NCI-H146 treated with DMSO at 0.1 percent for 48 hours (cell line): ENCODE results near the gene SLC13A3.

Experiments
- DNase-seq: peaks from one replicate; lab custom pipeline; 2025; ENCODE audit not compliant: unreplicated experiment; lab: John Stamatoyannopoulos, UW

Gene SLC13A3

DNA sequence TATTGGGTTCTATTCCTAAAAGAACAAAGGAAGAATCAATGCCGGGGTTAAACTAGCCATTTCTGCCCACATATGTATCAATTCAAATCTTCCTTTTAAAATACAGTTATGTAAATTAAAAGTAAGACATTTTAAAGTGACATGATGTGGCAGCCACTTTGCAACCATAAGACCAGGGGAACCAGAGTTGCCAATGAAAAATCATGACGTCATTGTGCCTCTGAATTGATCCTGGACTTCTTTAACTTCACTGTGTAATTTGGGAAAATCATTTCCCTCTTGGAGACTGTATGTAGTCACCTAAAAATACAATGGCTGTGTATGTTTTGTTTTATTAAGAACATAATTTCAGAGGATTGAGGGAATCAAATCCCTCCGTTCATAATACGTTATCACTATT, 42.2 kb downstream of the SLC13A3 start:
- DNase-seq: no peak

GRCh38 chr20:46607849-46608497, 43.3 kb downstream of the SLC13A3 start:
- DNase-seq: no peak

DNA sequence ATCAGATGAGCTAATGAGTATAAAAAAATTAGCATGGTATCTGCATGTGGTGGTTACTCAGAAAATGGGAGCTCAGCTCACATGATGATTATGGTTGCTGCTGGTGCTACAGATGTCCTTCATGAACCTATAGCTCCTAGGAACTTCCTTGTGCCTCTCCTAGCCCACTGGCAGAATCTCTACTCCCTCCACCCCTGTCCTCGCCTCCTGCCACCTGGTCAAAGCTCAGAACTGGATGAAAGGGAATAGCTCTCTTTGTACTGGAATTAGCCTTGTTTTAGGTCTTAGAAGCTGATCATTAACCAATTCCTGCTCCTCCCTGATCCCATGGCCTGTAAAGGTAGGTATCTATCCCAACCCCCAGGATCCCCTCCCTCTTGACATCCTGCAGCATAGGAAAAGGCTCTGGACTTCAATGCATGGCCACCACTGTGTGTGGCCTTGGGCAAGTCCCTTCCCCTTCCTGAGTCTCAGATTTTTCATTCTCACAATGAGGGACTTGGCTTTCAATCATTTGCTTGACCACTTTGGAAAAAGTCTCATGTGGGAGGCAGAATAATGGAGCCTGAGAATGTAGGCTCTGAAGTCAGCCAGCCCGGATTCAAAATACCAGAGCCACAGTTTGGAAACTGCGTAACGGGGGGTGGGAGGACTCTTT, 43.9 kb downstream of the SLC13A3 start:
- DNase-seq: no peak

DNA sequence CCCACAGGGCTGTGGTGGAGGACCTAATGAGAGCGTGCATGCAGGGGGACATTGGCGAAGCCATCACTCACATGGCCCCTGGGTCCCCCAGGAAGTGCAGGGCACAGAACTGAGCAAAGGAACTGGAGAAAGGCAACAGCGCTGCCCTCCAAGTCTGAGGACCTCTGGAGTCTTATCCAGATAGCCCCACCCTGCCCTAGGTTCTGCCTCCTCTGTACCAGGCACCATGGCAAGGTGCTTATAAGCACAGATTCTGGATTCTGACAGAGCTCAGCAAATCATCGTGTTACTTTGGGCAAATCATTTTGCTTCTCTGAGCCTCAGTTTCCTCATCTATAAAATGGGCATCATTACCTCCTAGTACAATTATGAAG, 44.5 kb downstream of the SLC13A3 start:
- no peak for DNase-seq

- DNase-seq: no peak
Measured at GRCh38 chr20:46605978-46606816, 45.1 kb downstream of the SLC13A3 start.

GRCh38 chr20:46605181-46605580, 46.1 kb downstream of the SLC13A3 start:
- DNase-seq: no peak

- DNase-seq: no peak
Measured at GRCh38 chr20:46604551-46605133, 46.6 kb downstream of the SLC13A3 start.

DNA sequence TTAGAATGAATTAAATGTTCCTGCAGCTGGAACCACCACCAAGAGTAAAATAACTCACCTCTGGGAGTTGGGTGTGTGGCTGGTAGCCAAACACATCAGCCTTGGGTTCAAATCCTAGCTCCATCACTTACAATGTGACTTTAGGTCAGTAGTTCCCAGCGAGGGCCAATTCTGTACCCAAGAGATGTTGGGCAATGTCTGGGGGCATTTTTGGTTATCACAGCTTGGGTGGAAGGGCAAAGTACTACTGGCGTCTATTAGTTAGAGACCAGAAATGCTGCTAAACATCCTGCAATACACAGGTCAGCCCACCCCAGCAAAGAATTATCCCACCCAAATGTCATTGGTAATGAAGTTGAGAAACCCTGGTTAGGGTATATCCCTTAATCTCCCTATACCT, 48.8 kb downstream of the SLC13A3 start:
- no peak for DNase-seq

DNA sequence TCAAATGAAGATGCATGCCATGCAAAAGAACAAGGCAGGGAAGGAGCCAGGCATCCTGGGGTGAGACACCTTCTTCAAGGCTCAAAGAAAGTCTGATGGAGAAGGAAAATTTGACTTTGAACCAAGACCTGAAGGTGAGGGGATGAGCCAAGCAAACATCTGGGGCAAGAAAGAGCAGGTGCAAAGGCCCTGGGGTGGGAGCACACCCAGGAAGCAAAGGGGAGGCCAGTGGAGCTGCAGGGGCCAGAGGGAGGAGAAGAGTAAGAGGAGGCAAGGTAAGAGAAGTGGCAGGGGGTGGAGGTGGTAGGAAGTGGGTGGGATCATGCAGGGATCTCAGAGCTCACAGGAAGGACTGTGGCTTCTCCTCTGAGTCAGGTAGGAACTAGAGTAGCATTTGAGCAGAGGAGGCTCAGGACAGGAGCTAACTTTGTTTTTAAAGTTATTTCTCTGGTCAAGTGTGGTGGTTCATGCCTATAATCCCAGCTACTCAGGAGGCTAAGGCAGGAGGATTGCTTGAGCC, 49.6 kb downstream of the SLC13A3 start:
- DNase-seq: no peak

- no peak for DNase-seq
Measured at GRCh38 chr20:46600286-46600752, 50.9 kb downstream of the SLC13A3 start.

- no peak for DNase-seq
Measured at GRCh38 chr20:46599227-46599987, 51.9 kb downstream of the SLC13A3 start.

DNA sequence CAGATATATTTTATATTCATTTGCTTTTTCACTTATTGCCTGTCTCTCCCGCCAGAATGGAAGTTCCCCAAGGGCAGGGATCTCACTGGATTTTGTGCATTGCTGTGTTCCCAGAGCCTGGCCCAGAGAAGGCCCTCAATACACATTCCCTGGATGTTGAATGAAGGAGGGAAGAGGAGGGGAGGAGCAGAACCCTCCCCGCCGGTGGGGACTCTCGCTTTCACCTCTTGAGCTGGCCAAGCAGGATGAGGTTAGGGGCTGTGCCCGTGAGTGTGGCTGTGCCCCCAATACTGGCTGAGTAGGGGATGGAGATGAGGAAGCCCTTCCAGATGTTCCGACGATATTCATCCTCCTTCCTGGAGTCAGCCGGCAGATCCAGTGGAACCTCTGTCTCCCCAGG, 55.3 kb downstream of the SLC13A3 start:
- DNase-seq: no peak

DNA sequence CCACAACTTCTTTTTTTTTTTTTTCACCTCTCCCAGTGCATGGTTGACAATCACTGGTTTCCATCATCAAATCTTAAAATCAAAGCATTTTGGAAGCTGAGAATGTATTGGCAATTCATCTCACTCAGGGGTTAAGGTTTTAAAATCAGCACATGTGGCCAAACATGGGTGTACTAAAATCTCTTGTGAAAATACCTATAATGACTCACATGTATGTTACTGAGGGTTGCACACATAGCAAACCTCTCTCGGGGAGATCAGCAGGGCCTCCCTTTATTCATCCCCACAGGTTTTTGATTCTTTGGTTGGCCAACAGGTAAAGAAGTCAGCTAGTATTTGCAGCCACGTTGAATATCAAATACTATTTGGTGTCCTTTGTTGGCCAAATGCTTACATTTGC, 56.5 kb downstream of the SLC13A3 start:
- no peak for DNase-seq

- no peak for DNase-seq
Measured at GRCh38 chr20:46592580-46593362, 58.5 kb downstream of the SLC13A3 start.

- DNase-seq: no peak
Measured at GRCh38 chr20:46590443-46590842, 60.8 kb downstream of the SLC13A3 start.

DNA sequence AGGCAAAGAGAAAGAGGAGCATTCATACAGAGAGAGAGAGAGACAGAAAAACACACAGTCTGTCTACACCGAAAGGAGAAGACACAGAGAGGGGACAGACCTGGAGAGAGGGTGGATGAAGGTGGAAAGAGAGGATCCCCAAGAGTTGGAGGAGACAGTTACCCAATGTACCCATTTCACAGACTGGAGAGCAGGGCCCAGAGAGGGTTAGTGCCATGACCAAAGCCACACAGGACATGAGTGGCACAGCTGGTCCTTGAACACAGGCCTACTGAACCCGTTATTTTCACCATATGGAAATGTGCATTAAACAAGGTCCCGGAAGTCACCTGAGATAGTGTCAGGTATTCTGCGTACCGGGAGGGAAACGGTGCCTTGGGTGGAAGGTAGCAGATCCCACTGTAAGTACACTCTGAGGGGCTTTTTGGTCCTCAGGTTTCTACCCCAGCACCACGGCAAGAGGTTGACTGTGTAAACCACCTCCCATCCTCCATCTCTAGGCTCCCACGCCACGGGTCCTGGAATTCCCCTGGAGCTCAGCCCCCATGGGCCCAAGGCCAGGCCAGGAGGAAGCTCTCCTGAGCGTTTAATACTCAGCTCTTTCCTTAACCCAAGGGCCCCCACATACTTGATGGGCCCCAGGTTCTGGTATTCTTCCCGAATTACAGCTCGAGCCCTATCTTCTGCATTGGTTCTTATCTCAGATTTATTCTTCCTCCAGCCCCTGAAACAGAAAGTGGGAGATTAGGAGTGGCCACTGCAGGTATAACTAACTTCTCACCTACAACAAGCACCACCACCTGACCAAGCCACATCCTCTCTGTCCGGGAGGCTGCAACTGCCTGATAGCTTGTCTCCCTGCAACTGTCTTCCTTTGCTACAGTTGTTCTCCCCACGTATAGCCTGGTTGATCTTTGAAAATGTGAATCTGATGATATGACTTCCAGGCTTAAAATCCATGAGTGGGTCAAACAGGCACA, 62.4 kb downstream of the SLC13A3 start:
- DNase-seq: no peak

- DNase-seq: no peak
Measured at GRCh38 chr20:46587986-46588385, 63.3 kb downstream of the SLC13A3 start.

DNA sequence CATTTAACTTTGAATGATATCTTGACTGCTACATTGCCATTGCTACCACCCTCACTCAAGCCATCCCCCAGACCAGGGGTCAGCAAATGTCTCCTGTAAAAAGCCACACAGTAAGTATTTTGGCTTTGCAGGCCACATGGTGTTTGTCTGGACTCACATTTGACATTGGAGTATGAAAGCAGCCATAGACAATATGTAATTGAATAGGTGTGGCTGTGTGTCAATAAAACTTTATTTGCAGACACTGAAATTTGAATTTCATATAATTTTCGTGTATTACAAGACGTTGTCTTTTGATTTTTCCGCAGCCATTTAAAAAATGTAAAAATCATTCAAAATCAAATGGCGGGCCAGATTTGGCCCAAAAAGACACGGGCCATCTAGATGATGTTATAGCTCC, 64.5 kb downstream of the SLC13A3 start:
- no peak for DNase-seq

DNA sequence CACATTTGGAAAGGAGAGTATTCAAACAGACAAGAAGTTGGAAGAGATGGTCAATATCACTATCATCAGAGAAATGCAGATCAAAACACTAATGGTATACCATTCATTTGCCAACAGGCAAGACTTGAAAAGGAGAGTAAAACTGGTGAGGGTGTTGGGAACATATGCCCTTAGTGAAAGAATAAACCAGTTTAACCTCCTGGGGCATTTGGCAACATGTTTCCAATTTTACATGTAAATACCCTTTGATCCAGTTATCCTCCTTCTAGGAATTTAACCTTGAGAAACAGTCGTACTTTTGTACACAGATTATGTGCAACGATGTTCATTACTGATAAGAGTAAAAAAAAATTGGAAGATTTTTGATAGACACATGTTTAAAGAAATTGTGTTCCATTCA, 66.8 kb downstream of the SLC13A3 start:
- no peak for DNase-seq
